GM21529 (cell line): ENCODE results near the gene SHLD3.
"Not testable (repeated sequence)": the region's sequence is repeated elsewhere in the genome, so short reads cannot be mapped to it uniquely, and the experiment has no call there.

Experiments used
- ATAC-seq: cut with Tn5 transposase; IDR thresholded peaks from one replicate; pipeline ENCODE4 v1.9.1; 2021; ENCODE audit not compliant: unreplicated experiment

The SHLD3 gene, protein sequence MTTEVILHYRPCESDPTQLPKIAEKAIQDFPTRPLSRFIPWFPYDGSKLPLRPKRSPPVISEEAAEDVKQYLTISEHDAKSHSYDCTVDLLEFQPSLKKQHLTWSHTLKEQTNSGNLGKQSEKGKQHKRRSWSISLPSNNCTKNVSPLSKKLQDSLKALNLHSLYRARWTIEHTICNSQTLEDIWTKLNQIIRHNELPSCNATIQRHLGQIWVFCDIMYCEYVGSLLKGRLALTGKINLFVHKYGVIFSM

DNA sequence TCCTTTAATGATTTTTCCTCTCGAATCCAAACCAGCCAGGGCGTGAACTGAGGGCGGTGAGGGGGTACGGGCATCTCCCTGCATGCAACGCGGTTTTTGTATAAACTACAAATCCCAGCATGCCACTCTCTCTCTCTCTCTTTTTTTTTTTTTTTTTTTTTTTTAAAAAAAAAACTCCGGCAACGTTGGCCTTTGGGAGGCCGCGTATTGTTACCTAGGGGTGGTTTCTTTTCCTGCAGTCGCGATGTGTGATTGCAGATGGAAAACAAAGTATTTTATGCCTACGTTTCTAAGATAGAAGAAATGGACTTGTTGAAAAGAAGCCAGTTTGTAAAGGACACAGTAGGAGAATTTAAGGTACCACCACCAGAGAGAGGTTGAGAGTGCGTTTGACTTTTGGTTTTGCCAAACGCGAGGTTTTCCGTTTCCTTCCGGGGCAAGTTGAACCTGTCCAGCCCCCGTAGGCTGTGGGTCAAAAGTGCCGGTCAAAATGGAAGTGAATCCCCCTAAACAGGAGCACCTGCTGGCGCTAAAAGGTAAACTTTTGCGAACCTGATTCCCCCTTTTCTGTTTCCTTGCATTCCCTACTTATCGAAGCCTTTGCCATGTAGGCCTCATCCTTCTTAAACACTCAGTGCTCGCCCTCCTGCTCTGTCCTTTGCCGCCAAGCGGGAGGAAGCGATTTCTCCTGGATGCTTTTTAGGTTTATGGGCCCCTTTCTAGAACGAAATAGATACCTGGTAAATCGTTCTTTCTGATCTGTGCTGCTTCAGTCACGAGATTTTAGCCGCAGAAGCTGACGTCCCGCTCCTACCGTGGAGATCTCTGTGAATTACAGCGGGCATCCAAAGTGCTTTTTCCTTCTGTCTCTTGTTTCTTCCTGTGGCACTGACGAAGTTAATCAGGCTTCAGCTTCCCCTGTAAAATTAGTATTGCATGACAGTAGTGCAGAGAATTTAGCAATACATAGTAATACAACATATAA lies at the start of gene SHLD3, which contains the start of gene TRAPPC13:
Gene SHLD3, plus strand, starts transcription at position 457 of the 985 bp plus-strand sequence. CDS start 4,561 bp downstream, outside the sequence.
Gene TRAPPC13, plus strand, starts transcription at position 457 of the 985 bp plus-strand sequence. Its CDS starts 34 bp downstream, at position 491.
- ATAC-seq: peak; percentile 72

DNA sequence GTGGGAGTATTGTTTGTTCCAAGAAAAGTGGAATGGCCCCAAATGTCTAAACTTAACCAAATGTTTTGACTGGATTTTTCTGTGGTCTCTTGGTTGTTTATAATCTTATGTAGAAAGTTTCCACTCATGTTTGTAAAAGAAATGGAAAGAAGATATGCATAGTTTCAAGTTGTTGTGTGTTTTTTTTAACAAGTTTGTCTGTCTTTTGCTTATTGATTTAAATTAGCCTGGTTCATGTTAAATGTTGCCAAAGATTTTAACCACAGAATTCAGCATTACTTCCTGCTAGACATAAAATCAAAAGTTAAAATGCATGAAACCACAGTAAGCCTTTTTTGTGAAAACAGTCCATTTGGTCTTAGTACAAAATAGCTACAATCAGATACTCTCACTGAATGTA lies 47.7 kb upstream of the SHLD3 start:
- ATAC-seq: no peak

GRCh38 chr5:65588694-65589093 lies 36.1 kb upstream of the SHLD3 start:
- no peak for ATAC-seq

DNA sequence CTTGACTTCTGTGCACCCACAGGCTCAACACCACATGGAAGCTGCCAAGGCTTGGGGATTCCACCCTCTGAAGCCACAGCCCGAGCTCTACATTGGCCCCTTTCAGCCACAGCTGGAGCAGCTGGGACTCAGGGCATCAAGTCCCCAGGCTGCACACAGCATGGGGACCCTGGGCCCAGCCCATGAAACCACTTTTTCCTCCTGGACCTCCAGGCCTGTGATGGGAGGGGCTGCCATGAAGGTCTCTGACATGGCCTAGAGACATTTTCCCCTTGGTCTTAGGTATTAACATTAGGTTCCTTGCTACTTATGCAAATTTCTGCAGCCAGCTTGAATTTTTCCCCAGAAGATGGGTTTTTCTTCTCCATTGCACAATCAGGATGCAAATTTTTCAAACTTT lies 23.1 kb upstream of the SHLD3 start:
- ATAC-seq: not testable (repeated sequence)

DNA sequence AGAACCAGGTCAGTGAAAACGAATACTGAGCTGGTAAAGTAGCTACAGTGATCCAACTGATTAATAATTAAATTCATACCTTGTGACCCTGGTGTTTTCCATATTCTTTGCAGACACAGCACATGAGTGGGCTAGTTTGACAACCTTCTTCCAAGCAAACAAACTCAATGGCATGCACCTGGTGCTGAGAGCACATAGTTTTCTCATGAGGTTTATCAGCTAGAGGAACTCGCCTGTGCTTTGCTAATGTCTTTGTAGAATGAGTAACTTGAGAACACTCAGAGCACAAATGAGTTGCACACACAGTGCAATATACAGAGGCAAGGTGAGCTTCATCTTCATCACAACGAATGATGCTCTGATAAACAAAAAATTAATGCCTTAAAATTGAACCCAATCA lies 13.3 kb upstream of the SHLD3 start:
- ATAC-seq: no peak

- no peak for ATAC-seq
These were observed 12.4 kb upstream of the SHLD3 start for GRCh38 chr5:65612298-65612907.

DNA sequence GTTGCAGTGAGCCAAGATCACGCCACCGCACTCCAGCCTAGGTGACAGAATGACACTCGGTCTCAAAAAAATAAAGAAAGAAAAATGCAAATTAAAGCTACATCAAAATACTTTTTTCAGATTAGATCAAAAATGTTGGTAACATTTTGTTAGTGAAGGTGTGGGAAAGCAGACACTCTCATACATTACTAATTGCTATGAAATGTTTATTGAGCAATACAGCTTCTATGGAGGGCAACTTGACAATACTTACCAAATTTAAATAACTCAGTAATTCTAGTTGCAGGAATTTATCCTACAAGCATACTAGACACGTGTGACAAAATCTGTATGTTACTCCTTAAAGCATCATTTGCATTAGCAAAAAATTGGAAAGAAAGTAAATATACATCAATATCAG lies 4.8 kb upstream of the SHLD3 start:
- no peak for ATAC-seq

GRCh38 chr5:65621961-65622360 lies 2.9 kb upstream of the SHLD3 start:
- not testable (repeated sequence) for ATAC-seq

GRCh38 chr5:65623482-65623881 lies 1.3 kb upstream of the SHLD3 start:
- no peak for ATAC-seq

DNA sequence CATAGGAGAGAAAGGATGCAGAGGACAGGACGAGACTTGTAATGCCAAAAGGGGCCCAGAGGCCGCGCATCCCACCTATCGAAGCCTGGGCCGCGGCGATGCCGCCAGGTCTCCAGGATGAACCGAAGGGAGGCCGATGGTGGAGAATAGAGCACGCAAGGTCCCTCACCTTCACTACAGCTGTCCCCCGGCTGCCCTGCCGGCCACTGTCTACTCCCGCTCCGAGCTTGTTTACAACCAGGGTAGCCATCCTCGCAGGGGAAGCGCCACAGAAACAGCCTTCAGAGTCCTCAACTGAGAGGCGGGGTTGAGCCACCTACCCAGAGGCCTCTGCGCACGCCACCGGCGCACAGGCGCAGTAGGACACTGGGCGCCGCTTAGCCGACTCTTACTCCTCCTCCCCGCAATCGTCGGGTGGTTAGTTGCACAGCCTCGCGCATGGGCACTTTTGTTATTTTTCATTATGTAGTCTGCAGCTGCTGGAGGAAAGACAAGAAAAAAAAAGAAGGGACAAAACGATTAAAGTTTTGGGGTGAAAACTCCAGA lies 729 bp upstream of the SHLD3 start, which contains the start of gene TRIM23:
Gene TRIM23, minus strand, starts transcription at position 309 of the 546 bp plus-strand sequence. Its CDS starts 59 bp downstream, at position 250.
- ATAC-seq: peak; percentile 95

DNA sequence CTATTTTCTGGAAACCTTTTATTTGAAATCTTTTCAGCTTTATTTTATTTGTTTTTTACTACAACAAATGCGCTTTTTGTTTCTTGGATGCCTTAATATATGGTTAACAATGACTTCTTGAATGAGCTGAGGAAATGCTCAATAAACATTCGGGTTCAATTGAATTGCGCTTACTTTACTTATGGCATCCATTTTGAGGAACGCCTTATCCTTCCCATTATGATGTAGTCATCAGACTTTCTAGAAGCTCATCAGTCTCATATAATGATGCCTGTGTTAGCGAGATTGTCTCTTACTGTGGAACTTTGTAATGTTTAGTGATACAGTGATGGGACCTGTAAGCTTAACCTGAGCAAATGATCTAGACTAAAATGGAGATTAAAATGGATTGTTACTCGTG lies 916 bp downstream of the SHLD3 start:
- ATAC-seq: no peak

GRCh38 chr5:65630981-65631380 lies 6.2 kb downstream of the SHLD3 start:
- ATAC-seq: no peak

DNA sequence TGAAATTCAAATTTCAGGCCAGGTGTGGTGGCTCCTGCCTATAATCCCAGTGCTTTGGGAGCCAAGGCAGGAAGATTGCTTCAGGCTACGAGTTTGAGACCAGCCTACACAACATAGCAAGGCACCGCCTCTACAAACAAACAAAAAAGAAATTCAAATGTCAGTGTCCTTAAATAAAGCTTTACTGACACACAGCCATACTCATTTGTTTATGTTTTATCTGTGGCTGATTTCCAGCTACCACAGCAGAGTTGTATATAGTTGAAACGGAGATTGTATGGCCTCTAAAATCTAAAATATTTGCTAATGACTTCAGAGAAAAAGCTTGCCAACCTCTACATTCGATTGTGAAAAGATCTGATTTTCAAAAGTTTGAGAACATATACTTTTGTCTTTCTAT lies 15.4 kb downstream of the SHLD3 start:
- ATAC-seq: no peak

DNA sequence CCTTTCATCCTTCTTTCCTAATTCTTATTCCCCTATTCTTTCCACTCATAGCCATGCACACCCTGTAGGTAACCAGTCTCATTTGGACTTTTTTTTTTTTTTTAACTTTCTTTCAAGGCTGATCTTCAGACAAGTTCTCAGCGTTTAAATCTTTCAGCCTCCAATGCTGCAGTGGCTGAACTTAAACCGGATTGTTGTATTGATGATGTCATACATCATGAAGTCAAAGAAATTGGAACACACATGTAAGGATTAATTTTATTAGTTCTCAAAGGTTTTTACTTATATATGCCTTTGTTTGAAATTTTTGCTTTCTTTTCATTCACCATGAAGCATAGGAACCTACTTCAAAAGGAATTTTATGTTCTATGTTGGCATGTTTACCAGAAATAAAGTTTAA lies 22.1 kb downstream of the SHLD3 start:
- ATAC-seq: no peak

DNA sequence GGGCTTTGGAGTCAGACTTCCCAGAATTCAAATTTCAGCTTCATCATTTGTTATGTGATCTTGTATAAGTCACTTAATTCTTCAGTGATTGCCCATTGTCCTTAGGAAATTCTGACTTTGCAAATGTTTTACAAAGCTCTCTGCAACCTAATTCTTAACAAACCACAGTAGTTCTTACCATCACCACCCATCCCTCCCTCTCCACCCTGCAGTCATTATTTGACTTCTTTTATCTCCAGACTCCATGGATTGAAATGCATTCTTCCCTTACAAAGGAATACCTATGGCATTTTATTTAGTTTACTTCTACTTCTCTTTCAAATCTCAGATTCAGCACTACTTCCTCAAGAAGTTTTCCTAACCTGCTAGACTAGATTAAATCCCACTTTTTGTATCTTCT lies 23.1 kb downstream of the SHLD3 start:
- ATAC-seq: no peak

GRCh38 chr5:65651144-65651543 lies 26.3 kb downstream of the SHLD3 start:
- ATAC-seq: no peak

DNA sequence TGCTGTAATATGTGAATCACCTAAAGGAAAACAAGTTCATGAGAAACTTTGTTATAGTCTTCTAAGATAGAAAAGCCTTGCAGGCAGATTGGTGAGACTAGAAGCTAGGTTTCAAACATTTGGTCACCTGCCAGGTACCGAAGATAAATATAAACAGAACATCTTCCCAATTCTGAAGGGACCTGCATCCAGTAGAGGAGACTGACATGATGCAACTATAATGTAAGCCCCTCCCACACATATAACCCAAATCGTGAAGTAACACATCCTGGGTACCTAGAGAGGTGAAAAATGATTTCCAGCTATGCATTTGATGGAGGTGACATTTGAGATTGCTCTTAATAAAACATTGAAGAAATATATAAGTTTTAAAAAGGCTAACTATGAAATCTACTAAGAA lies 29.9 kb downstream of the SHLD3 start:
- ATAC-seq: no peak

GRCh38 chr5:65663804-65664521 lies 39.1 kb downstream of the SHLD3 start:
- no peak for ATAC-seq

GRCh38 chr5:65668696-65669095 lies 43.9 kb downstream of the SHLD3 start:
- no peak for ATAC-seq

GRCh38 chr5:65672796-65673195 lies 48.0 kb downstream of the SHLD3 start:
- no peak for ATAC-seq
